ENCODE measurements around the gene BLACAT1. TPM values are rescaled to one million over a fixed set of nuclear protein-coding genes. Genes with fewer than 3 reads are reported as not detected.

BLACAT1 gene
- total and polyA plus RNA-seq, 2 of the 8 experiments (the other 6 are each of a cell fraction or from before 2014, with no cell fraction given): 3.5 to 10.5 TPM

DNA sequence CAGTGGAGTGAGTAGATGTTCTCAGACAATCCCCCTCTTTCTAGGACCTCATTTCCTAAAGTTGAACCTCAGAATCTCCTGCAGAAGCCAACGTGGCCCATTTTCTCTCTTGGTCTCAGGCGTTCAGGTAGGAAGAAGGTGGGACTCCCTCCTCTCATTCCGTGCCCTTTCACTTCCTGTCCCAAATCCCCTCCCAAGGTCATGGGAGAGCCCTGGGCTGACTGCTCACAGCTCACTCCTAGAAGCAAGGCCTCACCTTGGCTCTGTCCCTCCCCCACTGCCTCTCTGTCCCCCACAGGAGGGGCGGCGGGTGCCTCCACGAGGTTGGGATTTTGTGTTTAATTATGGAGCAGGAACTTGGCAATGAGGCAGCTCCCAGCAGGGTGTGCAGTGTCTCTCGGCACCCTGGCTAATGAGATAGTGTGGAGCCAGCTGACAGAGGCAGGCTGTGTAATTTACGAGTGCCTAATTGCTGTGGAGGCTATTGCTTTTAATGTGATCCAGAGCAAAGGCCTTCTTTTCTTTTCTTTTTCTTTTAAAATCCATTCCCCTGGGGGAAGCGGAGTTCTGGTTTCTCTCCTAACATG is 39.5 kb upstream of the BLACAT1 start:
- TF ChIP-seq SP4 (IDR thresholded peaks at IDR 0.05; ENCODE audit: low read length): no peak
- no peak for TF ChIP-seq SP1 (IDR thresholded peaks at IDR 0.05; ENCODE audit: low read depth, low read length)
- TF ChIP-seq CEBPB (IDR thresholded peaks at IDR 0.05; ENCODE audit: low read depth, low read length): no peak
- no peak for TF ChIP-seq SAP30 (IDR thresholded peaks at IDR 0.05; ENCODE audit: insufficient read depth, insufficient replicate concordance, low read length)
- TF ChIP-seq GTF2F1 (IDR thresholded peaks at IDR 0.05; ENCODE audit: borderline replicate concordance, low read depth, low read length): no peak
- no peak for TF ChIP-seq RAD21 (IDR thresholded peaks at IDR 0.05 in 1 of 2, conservative IDR thresholded peaks at IDR 0.05 in 1 of 2; ENCODE audit: low read depth in 2 of 2, low read length in 2 of 2)
- H2AK5ac ChIP-seq (ENCODE audit: low read depth, low read length): no peak overlapping the region
- H2AFZ ChIP-seq (ENCODE audit: low read length): peak overlapping the region; percentile 12; the same call in 1 of the 2 replicates
- H3K4me3 ChIP-seq (ENCODE audit: extremely low read depth in 1 of 4, insufficient read depth in 2 of 4, low read depth in 3 of 4, low read length in 4 of 4): no peak overlapping the region
- no peaks in the 10 kb centered on the region for H3K79me1 ChIP-seq (ENCODE audit: low read depth, low read length)
- FAIRE-seq (no peak), DNase-seq (ENCODE audit: low read depth in 1 of 2, low spot score in 2 of 2) (no peak)
- 59% methylated on average over 9 of the region's 9 CpGs; no CpG with 5 or more reads in 1 of the 2 experiments for WGBS, 2 experiments (ENCODE audit: extremely low coverage in 1 of 2, insufficient coverage in 1 of 2, insufficient read length in 1 of 2, insufficient replicate concordance in 2 of 2, low coverage in 1 of 2, low lambda C conversion rate in 2 of 2, missing lambda C conversion rate in 1 of 2)
- no peaks in the 10 kb centered on the region for H3K23me2 ChIP-seq (ENCODE audit: low read depth, low read length)
- H3K27ac ChIP-seq (ENCODE audit: low read depth, low read length): no peak overlapping the region
- H2BK5ac ChIP-seq (ENCODE audit: low read depth, low read length): peak overlapping the region; percentile 66; the same call in 1 of the 2 replicates
- H3K14ac ChIP-seq (ENCODE audit: insufficient read length): no peak overlapping the region
- H2BK15ac ChIP-seq (ENCODE audit: low read length): no peak overlapping the region
- H3K27me3 ChIP-seq (replicated peaks in 1 of 4; ENCODE audit: control insufficient read depth in 3 of 4, extremely low read depth in 1 of 4, insufficient read depth in 3 of 4, low read length in 3 of 4): no peaks in the 10 kb centered on the region
- ChIA-PET CTCF (ENCODE audit: partially characterized antibody) (interaction anchor here (0.8 to 47.3 kb wide), 7 partner anchors 4 to 520 kb away, joined by 3 to 1626 read pairs (median 302); partner anchors contain the start of genes BLACAT1, CDK18 and LEMD1), POLR2A (ENCODE audit: partially characterized antibody) (interaction anchor here (1.0 to 4.4 kb wide), 6 partner anchors 10 to 52 kb away, joined by 3 to 14 read pairs (median 4); partner anchors contain the start of gene CDK18)
- peak overlapping the region; percentile 75; the same call in 1 of the 2 replicates for H3K18ac ChIP-seq (ENCODE audit: extremely low read depth, low read length)
- no peaks in the 10 kb centered on the region for H3K36me3 ChIP-seq (ENCODE audit: control insufficient read depth in 2 of 4, insufficient read depth in 4 of 4, low read length in 3 of 4)
- peak overlapping the region; percentile 10 for H4K5ac ChIP-seq (ENCODE audit: insufficient read length, low read depth, low read length)
- peak overlapping the region; percentile 87; the same call in 1 of the 2 replicates for H2BK20ac ChIP-seq (ENCODE audit: low read length)
- peaks cover 10 to 23% (median 16%) of the 10 kb centered on the region in 4 experiments for H3K4me1 ChIP-seq (replicated peaks in 1 of 4; ENCODE audit: control insufficient read depth in 3 of 4, insufficient read depth in 4 of 4, low read length in 3 of 4)
- H2BK12ac ChIP-seq (ENCODE audit: low read depth, low read length): peak overlapping the region; percentile 32; the same call in 1 of the 2 replicates
- peak overlapping the region; percentile 21 to 24; a peak in 1 of 4 replicates for H3K4me2 ChIP-seq (ENCODE audit: insufficient read depth in 1 of 2, low read depth in 2 of 2, low read length in 2 of 2)
- no peaks in the 10 kb centered on the region for H3K79me2 ChIP-seq (ENCODE audit: control insufficient read depth in 1 of 2, insufficient read depth in 2 of 2, low read length in 2 of 2)
- no peak overlapping the region for H3K4ac ChIP-seq (replicated peaks; ENCODE audit: insufficient read length, low read depth, low read length)
- H2BK120ac ChIP-seq (replicated peaks; ENCODE audit: low read depth, low read length): no peak overlapping the region
- no peaks in the 10 kb centered on the region for H3K9me3 ChIP-seq (ENCODE audit: insufficient read depth in 2 of 2, low read depth in 1 of 2, low read length in 1 of 2)
- no peak overlapping the region for H4K8ac ChIP-seq (ENCODE audit: extremely low read depth, insufficient read depth, low read length)
- H4K20me1 ChIP-seq (replicated peaks in 1 of 2; ENCODE audit: control insufficient read depth in 1 of 2, insufficient read depth in 2 of 2, low read length in 2 of 2): no peaks in the 10 kb centered on the region
- H3K23ac ChIP-seq (ENCODE audit: insufficient read length): no peak overlapping the region
- peak overlapping the region; percentile 40 for H4K91ac ChIP-seq (replicated peaks; ENCODE audit: insufficient read length, low read length)
- no peak overlapping the region for H3K56ac ChIP-seq (replicated peaks; ENCODE audit: insufficient read length, low read depth, low read length)
- no peak overlapping the region for H3K9ac ChIP-seq (replicated peaks in 1 of 4; ENCODE audit: extremely low read depth in 1 of 4, low read depth in 3 of 4, low read length in 3 of 4)
